Activated CD4-positive, alpha-beta T cell treated with anti-CD3 and anti-CD28 coated beads for 4 hours (primary cell): ENCODE results near the gene CLDN17.

Experiments used
- DNase-seq, 2 donors: peaks; one replicate each; pipeline ENCODE4 v3.0.0-alpha.2; 2020

The CLDN17 gene

DNA sequence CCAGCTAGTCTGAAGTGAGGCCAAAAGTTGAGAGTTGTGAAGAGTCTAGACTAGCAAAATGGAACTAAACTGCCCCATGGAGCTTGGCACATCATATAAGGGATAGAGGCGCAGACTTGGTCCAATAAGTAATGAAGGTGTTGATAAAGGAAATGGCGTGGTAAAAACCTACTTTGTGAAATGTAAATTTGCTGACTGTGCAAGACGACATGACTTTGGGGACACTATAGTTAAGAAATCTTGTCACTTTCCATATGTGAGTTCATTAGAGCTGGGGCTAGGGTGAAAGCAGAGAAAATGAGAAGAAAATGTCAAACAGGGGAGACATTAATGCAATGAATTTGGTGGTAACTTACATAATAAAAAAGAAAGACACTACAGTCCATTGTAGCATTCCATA lies 50.1 kb downstream of the CLDN17 start:
- no peak for DNase-seq
